Stimulated activated CD8-positive, alpha-beta memory T cell treated with anti-CD3 and anti-CD28 coated beads, Interleukin-7, amount 100 ng/mL, for 48 hours (primary cell): ENCODE results near the gene UQCRHL.

ENCODE experiments used
- DNase-seq, 2 donors: peaks; one replicate each; pipeline ENCODE4 v3.0.0-alpha.2; 2020; ENCODE audit warnings: low read depth in 1 of 2; ENCODE audit errors: extremely low read depth in 1 of 2

Gene UQCRHL

DNA sequence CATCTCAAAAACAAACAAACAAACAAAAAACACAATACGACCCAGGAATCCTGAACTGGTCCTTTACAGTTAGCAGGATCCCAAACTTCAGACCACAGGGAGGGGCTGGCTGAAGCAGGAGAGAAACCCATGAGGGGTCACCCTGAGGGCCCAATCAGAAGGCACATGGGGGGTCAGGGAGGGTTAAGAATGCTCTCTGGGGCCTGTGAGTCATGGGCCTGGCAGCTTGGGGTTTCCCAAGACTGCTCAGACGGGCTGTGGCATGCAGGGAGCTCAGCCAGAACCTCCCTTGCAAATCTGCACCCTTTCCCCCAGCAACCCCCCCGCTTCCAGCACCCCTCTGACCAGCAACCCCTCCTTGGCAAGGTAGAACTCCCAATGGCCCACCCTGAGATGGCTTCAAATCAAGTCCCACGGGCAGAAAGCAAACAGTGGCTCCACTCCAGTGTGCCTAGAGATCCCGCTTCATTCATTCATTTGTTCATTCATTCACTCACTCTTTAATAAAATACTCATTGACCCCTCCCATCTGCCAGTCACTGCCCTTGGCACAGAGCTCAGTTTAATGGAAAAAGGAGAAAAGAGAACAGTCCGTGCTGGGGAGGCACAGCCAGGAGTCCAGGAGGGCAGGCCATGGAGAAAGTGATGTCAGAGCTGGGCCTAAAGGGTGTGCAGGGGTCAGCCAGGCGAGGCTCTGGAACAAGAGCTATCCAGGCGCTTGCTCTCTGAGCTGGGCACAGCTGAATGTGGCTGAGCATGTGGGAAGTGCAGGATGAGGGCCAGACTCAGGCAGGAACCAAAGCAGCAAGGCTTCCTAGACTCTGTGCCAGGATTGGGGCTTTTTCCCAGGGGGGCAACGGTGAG, 8.2 kb downstream of the UQCRHL start:
- peak in 1 of 2 donors; percentile 25 for DNase-seq

- DNase-seq, result no peak
Measured at GRCh38 chr1:15797614-15798390, 9.6 kb downstream of the UQCRHL start.

GRCh38 chr1:15796086-15796462, 11.4 kb downstream of the UQCRHL start:
- DNase-seq, result no peak

DNA sequence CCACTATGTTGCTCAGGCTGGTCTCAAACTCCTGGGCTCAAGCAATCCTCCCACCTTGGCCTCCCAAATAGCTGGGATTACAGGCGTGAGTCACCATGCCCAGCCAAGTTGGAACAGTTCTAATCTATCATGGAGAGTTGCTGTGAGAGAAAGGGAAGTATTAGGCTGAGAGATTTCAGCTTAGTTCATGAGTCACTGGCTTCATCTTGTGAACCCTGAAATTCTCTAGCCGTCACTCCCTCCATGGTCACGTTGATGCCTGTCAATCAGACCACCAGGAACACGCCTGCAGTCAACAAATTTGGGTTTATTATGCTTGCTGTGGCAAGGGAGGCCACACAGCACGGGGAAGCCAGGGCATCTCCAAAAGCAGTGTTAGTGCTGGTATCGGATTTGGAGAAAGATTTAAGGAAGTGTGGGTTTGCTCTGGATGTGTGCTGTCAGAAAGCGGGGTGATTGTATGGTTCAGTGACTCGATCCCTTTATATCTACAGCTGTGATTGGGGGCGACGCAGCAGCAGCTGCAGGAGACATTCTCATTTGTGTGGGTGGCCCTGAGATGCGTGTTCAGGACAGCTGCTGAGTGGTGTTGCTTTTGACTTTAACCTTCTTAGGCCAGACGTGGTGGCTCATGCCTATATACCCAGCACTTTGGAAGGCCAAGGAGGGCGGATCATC, 18.7 kb downstream of the UQCRHL start:
- DNase-seq, result no peak

- DNase-seq, result no peak
Measured at GRCh38 chr1:15786581-15786980, 20.9 kb downstream of the UQCRHL start.

DNA sequence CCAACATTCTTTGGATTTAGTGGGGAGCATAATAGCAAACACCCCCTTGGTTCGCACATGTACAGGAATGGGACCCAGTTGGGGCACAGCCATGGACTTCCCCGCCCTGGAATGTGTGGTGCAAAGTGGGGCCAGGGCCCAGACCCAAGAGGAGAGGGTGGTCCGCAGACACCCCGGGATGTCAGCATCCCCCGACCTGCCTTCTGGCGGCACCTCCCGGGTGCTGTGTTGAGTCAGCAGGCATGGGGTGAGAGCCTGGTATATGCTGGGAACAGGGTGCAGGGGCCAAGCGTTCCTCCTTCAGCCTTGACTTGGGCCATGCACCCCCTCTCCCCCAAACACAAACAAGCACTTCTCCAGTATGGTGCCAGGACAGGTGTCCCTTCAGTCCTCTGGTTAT, 21.8 kb downstream of the UQCRHL start:
- no peak for DNase-seq

DNA sequence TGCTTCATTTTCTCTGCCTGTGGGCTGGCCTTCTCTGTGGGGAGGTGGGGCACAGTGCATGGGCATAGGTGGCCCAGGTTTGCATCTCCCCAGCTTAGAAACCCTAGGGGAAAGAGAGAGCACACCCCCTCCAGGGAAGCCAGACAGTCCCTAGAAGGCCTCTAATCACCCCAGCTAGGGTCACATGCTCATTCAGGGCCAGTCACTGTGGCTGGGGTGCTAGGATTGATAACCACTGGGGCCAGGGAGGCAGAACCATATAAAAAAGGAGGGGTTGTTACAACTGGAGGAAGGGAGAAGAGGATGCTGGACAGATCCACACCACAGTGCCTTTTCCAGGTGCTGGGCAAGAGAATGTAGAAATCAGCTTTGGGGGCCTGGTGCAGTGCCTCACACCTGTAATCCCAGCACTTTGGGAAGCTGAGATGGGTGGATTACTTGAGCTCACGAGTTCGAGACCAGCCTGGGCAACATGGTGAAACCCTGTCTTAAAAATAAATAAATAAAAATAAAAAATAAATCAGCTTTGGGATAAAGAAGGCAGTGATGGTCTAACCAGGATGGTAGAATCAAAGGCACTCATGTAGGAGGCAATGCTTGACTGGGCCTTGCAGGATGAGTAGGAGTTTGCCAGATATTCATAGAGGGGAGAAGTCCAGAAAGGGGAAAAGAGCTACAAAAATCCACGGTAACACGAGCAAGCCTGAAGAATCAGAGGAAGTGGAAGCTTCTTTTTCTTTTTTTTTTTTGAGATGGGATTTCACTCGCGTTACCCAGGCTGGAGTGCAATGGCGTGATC, 29.3 kb downstream of the UQCRHL start:
- no peak for DNase-seq

DNA sequence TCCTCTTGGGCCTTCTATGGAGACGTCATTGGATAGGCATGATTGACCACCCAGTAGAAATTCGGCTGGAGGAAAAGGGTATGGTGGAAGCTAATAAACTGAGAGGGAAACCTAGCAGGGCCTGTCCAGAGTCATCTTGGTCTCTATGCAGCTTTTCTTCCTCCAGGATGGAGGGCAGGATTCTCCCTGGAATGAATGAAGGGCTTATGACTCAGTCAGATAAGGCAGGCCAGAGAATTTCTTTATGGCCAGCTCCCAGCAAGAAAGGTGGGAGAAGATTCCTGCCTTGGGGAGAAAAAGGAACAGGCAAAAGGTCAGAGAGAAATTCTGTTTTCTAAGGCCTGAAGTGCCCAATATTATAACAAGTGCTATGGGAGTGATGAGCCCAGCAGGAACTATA, 31.7 kb downstream of the UQCRHL start:
- DNase-seq, result no peak

DNA sequence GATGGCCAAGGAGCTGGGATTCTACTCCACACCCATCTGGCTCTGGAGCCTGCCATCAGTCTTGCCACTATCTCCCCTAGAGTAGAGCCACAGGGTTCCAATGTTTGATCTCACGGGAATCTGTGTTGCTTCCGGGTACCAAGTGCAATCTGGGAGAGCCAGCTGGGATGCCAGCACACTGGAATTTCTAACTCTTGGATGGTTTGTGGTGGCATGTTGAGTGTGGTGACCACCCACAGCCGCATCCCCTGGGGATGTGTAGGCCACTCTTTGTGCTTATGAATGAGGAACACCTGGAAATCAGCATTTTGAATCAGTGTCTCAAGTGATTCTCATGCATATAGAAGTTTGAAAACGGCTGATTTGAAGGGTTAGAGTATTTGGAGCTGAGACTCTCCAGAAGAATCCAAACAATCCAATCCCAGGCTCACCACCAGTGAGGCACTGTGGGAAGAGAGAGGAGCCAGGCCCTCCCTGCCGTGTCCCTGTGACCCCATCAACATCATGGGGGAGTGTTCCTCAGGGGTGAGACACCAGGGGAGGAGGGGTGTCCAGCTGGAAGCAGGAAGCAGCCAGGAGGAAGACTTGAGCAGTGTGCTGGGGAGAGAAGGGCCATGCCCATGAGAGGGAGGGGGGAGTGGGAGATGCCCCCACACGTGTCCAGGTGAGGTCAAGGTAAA, 35.5 kb downstream of the UQCRHL start:
- DNase-seq, result no peak

DNA sequence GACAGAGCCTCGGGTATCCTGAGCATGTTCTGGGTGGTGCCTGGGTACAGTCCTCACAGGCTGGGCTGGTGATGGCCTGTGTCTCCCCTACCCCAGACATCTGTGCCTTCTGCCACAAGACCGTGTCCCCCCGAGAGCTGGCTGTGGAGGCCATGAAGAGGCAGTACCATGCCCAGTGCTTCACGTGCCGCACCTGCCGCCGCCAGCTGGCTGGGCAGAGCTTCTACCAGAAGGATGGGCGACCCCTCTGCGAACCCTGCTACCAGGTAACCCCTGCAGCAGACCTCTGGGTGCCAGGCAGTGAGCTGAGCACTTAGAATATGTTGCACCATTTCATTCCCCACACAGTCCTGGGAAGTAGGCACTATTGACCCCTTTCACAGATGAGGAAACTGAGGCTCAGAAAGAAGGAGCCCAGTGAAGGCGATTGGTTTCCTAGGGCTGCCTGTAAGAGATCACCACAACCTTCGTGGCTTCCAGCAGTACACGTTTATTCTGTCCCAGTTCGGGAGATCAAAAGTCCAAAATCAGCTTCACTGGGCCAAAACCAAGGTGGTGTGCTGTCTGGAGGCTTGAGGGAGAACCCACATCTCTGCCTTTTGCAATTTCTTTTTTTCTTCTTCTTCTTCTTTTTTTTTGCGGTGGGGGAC, 37.0 kb downstream of the UQCRHL start:
- no peak for DNase-seq

GRCh38 chr1:15768388-15768787, 39.1 kb downstream of the UQCRHL start:
- no peak for DNase-seq

DNA sequence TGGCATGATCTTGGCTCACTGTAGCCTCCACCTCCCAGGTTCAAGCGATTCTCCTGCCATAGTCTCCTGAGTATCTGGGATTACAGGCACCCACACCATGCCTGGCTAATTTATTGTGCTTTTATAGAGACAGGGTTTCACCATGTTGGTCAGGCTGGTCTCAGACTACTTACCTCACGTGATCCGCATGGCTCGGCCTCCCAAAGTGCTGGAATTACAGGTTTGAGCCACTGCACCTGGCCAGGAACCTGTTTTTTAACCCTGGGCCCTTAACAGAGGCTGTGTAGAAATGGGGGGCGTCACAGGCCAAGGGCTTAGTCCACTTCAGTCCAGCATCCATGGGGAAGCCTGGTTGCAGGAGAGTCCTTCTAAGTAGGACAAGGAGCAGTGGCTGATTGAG, 39.5 kb downstream of the UQCRHL start:
- no peak for DNase-seq

- no peak for DNase-seq
Measured at GRCh38 chr1:15765495-15766194, 41.8 kb downstream of the UQCRHL start.

- DNase-seq, result no peak
Measured at GRCh38 chr1:15764890-15765289, 42.6 kb downstream of the UQCRHL start.

GRCh38 chr1:15764269-15764764, 43.1 kb downstream of the UQCRHL start:
- no peak for DNase-seq

- DNase-seq, result no peak
Measured at GRCh38 chr1:15762546-15762945, 44.9 kb downstream of the UQCRHL start.

DNA sequence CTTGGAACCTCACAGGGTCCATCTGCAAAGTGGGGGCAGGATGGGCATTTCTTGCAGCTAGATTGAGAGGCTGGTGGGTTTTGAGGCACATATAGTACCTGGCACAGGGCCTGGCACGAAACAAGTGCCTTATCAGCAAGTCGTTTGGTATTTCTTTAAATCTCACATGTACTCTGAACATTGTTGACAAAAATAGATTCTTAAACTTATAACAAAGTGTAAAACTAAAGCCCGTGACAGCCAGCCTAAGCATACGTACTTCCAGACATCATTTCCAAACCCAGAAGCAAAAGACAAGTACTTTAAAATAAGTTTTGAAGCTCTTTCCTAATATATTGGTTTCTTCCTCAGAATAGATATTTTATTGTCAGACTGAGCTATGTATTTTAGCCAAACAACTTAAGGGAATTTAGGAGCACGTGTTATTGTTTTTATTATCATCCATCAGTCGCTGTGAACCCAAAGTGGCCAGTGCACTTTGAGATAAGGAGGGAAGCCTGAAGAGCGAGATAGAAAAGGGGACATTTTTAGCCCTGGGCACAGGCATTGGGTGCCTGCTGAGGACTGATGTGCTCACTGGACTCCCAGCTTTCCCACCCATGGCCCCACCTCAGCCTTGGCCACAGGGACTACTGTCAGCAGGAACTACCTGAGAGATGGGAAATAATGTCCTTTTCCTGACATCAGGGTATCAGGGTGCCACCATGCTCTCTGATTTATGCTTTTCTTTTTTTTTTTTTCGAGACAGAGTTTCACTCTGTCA, 45.9 kb downstream of the UQCRHL start:
- no peak for DNase-seq

- DNase-seq, result no peak
Measured at GRCh38 chr1:15760520-15761211, 46.8 kb downstream of the UQCRHL start.
